ENCODE measurements around the gene IPP. TPM values are rescaled to one million over a fixed set of nuclear protein-coding genes. Genes with fewer than 3 reads are reported as not detected.
A peak's percentile ranks its signal among the peaks of the same experiment; 100 is the strongest.

Gene IPP
- total RNA-seq (10 to 100 TPM; 11.2 to 15.3 (median 11.6) TPM), polyA plus RNA-seq (1 to 10 TPM; 6.9 to 7.3 (median 7.2) TPM)

DNA sequence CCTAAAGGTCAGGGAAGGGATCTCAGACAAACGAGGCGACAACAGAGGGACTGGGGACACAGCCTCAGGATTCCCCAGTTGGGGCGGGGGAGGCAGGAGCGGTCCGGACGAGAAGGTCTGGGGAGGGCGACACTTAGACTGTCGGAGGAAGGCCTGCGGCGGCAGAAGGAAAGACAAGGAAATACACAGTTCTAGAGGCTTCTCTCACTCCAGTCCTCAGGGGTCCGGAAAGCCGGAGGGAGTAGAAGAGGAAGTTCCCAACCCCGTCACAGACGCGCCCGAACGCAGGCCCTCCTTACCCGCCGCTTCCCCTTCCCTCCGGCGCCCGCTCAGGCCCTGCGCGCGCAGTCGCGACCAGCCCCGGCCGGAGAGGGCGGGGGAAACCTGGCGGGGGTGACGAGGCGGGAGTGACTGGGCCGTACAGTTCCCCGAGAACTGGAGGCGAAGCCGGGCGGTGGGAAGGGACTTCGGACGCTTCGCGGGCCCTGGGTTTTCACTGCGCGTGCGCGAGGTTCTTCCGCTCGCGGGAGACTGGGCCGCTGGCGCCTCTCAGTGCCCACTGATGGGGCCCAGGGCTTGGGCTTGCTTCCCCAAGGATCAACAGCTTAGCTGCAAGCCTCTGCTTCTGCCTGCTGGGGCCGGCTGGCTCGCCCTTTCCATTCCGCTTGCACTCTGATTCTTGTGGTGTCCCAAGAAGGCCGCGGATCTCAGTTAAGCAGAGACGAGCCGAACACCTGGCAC, at the start of gene IPP:
IPP (minus strand) TSS at position 356 of the 741 bp plus-strand sequence. CDS start 4,242 bp downstream, outside the sequence.
- 0 to 1% methylated on average over 58 of the region's 58 CpGs for WGBS, 2 donors
- peak; percentile 98 for DNase-seq
- H3K27me3 ChIP-seq: no peaks in the 10 kb centered on the region
- TF ChIP-seq POLR2AphosphoS5 (IDR thresholded peaks at IDR 0.05) (peak; percentile 92 to 99 (median 98)), POLR2A (IDR thresholded peaks at IDR 0.05) (peak; percentile 94 to 96)
- TF ChIP-seq, protein P1, sequence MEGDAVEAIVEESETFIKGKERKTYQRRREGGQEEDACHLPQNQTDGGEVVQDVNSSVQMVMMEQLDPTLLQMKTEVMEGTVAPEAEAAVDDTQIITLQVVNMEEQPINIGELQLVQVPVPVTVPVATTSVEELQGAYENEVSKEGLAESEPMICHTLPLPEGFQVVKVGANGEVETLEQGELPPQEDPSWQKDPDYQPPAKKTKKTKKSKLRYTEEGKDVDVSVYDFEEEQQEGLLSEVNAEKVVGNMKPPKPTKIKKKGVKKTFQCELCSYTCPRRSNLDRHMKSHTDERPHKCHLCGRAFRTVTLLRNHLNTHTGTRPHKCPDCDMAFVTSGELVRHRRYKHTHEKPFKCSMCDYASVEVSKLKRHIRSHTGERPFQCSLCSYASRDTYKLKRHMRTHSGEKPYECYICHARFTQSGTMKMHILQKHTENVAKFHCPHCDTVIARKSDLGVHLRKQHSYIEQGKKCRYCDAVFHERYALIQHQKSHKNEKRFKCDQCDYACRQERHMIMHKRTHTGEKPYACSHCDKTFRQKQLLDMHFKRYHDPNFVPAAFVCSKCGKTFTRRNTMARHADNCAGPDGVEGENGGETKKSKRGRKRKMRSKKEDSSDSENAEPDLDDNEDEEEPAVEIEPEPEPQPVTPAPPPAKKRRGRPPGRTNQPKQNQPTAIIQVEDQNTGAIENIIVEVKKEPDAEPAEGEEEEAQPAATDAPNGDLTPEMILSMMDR (IDR thresholded peaks at IDR 0.05): no peak
- peak within 1 kb of the TSS; percentile 61 to 71 (median 64) for H3K4me3 ChIP-seq
- peaks cover 0 to 13% (median 10%) of the 10 kb centered on the region in 4 donors for H3K4me1 ChIP-seq
- peak within 1 kb of the TSS; percentile 94 to 97 (median 95) for H3K27ac ChIP-seq
- H3K36me3 ChIP-seq: peaks cover 0 to 7% (median 0%) of the 10 kb centered on the region in 4 donors
- intact Hi-C loops (cut with DNase I): loop anchor here (2.0 to 5.0 kb wide), 3 partner anchors 54 to 132 kb away; partner anchors contain the start of genes GPBP1L1 and TMEM69
- H3K9me3 ChIP-seq: peaks cover 0 to 3% (median 0%) of the 10 kb centered on the region in 4 donors

DNA sequence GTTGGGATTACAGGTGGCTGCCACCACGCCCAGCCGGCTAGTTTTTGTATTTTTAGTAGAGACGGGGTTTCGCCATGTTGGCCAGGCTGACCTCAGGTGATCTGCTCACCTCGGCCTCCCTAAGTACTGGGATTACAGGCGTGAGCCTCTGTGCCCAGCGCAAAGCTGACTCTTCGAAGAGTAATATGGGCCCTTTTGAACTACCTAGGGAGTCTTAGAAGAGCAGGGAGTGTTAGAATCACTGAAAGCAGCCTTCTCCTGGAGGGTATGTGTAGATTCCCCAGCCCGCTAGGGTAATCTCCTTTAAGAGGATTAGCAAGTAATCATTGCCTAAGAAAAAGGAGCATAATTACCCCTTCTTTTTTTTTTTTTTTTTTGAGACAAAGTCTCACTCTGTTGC, 46.5 kb upstream of the IPP start:
- Histone ChIP-seq H3K36me3 (no peaks in the 10 kb centered on the region), H3K4me3 (no peak overlapping the region), H3K4me1 (no peaks in the 10 kb centered on the region), H3K27ac (no peak overlapping the region), H3K27me3 (no peaks in the 10 kb centered on the region), H3K9me3 (no peaks in the 10 kb centered on the region)
- TF ChIP-seq, protein P1 (IDR thresholded peaks at IDR 0.05): no peak
- no peak for DNase-seq
- WGBS, 2 donors: 93 to 94% methylated on average over 9 of the region's 9 CpGs
- intact Hi-C loops (cut with DNase I): no loop called here

DNA sequence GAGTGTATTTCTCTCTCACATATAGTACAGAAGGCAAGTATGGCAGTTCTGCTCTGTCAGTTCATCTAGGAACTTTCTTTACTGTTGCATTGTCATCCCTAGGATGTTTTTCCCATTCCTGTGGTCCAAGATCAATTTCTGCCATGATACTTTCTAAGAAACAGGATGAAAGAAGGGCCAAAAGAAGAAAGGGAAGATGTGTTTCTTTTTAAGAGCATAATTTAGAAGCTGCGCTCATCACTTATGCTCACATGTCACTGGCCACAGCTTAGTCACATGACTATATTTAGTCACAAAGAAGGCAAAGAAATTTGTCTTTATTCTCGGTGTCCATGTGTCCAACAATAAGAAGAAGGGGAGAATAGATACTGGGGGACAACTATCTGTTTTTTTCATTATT, 45.9 kb upstream of the IPP start:
- DNase-seq: no peak
- no peaks in the 10 kb centered on the region for H3K27me3 ChIP-seq
- no peaks in the 10 kb centered on the region for H3K36me3 ChIP-seq
- H3K4me1 ChIP-seq: no peaks in the 10 kb centered on the region
- H3K9me3 ChIP-seq: no peaks in the 10 kb centered on the region
- no peak overlapping the region for H3K27ac ChIP-seq
- WGBS, 2 donors: 93% methylated on average over 2 of the region's 2 CpGs
- TF ChIP-seq, protein P1 (IDR thresholded peaks at IDR 0.05): no peak
- no peak for TF ChIP-seq EP300 (IDR thresholded peaks at IDR 0.05)
- intact Hi-C loops (cut with DNase I): no loop called here
- no peak overlapping the region for H3K4me3 ChIP-seq

DNA sequence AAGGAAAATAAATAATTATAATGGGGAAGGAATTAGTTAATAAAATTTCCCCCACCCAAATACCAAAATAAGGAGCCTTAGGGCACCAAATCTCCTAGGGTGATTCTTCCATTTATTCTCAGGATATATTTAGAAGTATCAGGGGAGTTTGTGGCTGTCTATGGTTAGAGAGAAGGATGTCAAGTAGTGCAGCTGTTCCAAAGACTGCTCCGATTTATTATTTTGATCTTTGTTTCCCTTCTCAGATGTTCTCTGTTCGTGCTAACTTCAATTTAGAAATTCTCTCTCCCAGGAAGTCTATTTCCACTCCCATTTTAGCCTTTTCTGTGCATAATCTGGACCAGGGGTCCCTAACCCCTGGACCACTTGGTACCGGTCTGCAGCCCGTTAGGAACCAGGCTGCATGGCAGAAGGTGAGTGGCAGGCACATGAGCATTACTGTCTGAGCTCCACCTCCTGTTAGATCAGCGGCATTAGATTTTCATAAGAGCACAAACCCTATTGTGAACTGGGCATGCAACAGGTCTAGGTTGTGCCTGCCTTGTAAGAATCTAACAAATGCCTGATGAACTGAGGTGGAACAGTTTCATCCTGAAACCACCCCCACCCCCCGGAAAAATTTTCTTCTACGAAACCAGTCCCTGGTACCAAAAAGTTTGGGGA, 43.6 kb upstream of the IPP start:
- no peak for TF ChIP-seq EP300 (IDR thresholded peaks at IDR 0.05)
- no peak for TF ChIP-seq POLR2AphosphoS5 (IDR thresholded peaks at IDR 0.05)
- TF ChIP-seq POLR2A (IDR thresholded peaks at IDR 0.05): no peak
- TF ChIP-seq, protein P1 (IDR thresholded peaks at IDR 0.05): no peak
- Histone ChIP-seq H3K27ac (no peak overlapping the region), H3K4me3 (no peak overlapping the region), H3K9me3 (no peaks in the 10 kb centered on the region), H3K36me3 (no peaks in the 10 kb centered on the region), H3K27me3 (no peaks in the 10 kb centered on the region), H3K4me1 (no peaks in the 10 kb centered on the region)
- intact Hi-C loops (cut with DNase I): no loop called here
- 66 to 67% methylated on average over 7 of the region's 7 CpGs for WGBS, 2 donors
- DNase-seq: no peak

All from sigmoid colon (tissue), 7 donors.